GM23338 (cell line): Measurements from ENCODE around the gene PCMT1. TPM values are rescaled to one million over a fixed set of nuclear protein-coding genes. Genes with fewer than 3 reads are reported as not detected.
A peak's percentile ranks its signal among the peaks of the same experiment; 100 is the strongest.

Experiments
- ATAC-seq: fragments of 200-7000 bp; cut with Tn5 transposase; 3 replicates; pipeline ENCODE4 v1.9.1; 2020
- DNase-seq: peaks from one replicate; pipeline ENCODE4 v3.0.0-alpha.2; 2015; ENCODE audit warnings: low spot score
- H2AFZ ChIP-seq: fragments of 200-600 bp; sonication (generic); 2 replicates; pipeline ENCODE4 v1.8.0; 2016; ENCODE audit warnings: antibody characterized with exemption, mild to moderate bottlenecking, moderate library complexity
- H3F3A ChIP-seq: fragments of 200-600 bp; sonication (generic); replicated peaks from 2 replicates; pipeline ENCODE4 v1.8.0; 2017; ENCODE audit warnings: antibody characterized with exemption, mixed run types, low read depth
- H3K27ac ChIP-seq: fragments of 200-600 bp; sonication (generic); 2 replicates; pipeline ENCODE4 v1.6.1; 2016; ENCODE audit warnings: low read depth
- H3K27me3 ChIP-seq: fragments of 200-600 bp; sonication (generic); 2 replicates; pipeline ENCODE4 v1.8.0; 2016; ENCODE audit warnings: mild to moderate bottlenecking, mixed run types, moderate library complexity; ENCODE audit not compliant: insufficient read depth
- H3K36me3 ChIP-seq: fragments of 200-600 bp; sonication (generic); 2 replicates; pipeline ENCODE4 v1.8.0; 2016; ENCODE audit warnings: mild to moderate bottlenecking; ENCODE audit not compliant: insufficient read depth
- H3K4me1 ChIP-seq: fragments of 200-600 bp; sonication (generic); 2 replicates; pipeline ENCODE4 v1.8.0; 2016; ENCODE audit warnings: mild to moderate bottlenecking, moderate library complexity; ENCODE audit not compliant: insufficient read depth
- H3K4me2 ChIP-seq: fragments of 200-600 bp; sonication (generic); 2 replicates; pipeline ENCODE4 v1.7.1; 2017; ENCODE audit warnings: mixed run types
- H3K4me3 ChIP-seq: fragments of 200-600 bp; sonication (generic); 2 replicates; pipeline ENCODE4 v1.6.1; 2016; ENCODE audit warnings: mixed run types
- H3K79me2 ChIP-seq: fragments of 200-600 bp; sonication (generic); replicated peaks from 2 replicates; pipeline ENCODE4 v1.8.0; 2017; ENCODE audit warnings: mild to moderate bottlenecking; ENCODE audit not compliant: insufficient read depth
- H3K9me2 ChIP-seq: fragments of 200-600 bp; sonication (generic); 2 replicates; pipeline ENCODE4 v1.8.0; 2017; ENCODE audit not compliant: insufficient read depth
- H4K20me1 ChIP-seq: fragments of 200-600 bp; sonication (generic); replicated peaks from 2 replicates; pipeline ENCODE4 v1.8.0; 2017; ENCODE audit warnings: mild to moderate bottlenecking; ENCODE audit not compliant: insufficient read depth
- H3K27ac Mint-ChIP-seq: 2 replicates; pipeline ENCODE4 v1.8.0; 2020; ENCODE audit warnings: inconsistent platforms, mild to moderate bottlenecking, moderate library complexity, mixed read lengths
- H3K27me3 Mint-ChIP-seq: 3 replicates; pipeline ENCODE4 v1.8.0; 2022; ENCODE audit warnings: low read depth, mild to moderate bottlenecking, moderate library complexity, mixed read lengths, inconsistent platforms; ENCODE audit not compliant: insufficient read depth, poor library complexity
- H3K36me3 Mint-ChIP-seq: 3 replicates; pipeline ENCODE4 v1.8.0; 2021; ENCODE audit warnings: low read depth, mild to moderate bottlenecking, inconsistent platforms, moderate library complexity, mixed read lengths
- H3K4me1 Mint-ChIP-seq: 3 replicates; pipeline ENCODE4 v1.8.0; 2020; ENCODE audit warnings: mild to moderate bottlenecking, inconsistent platforms, mixed read lengths
- H3K4me3 Mint-ChIP-seq: 3 replicates; pipeline ENCODE4 v1.8.0; 2021; ENCODE audit warnings: moderate library complexity, mild to moderate bottlenecking, inconsistent platforms, mixed read lengths
- H3K9me3 Mint-ChIP-seq: 3 replicates; pipeline ENCODE4 v1.8.0; 2020; ENCODE audit warnings: moderate library complexity, mild to moderate bottlenecking, inconsistent platforms, mixed read lengths
- CREB1 ChIP-seq: fragments of 250-450 bp; sonication (Bioruptor Pico); IDR thresholded peaks from 2 replicates; pipeline ENCODE4 v1.5.0; 2020; ENCODE audit warnings: low read depth, mild to moderate bottlenecking, moderate library complexity
- EZH2 ChIP-seq: fragments of 200-600 bp; sonication (generic); IDR thresholded peaks from one replicate; pipeline ENCODE4 v1.8.0; 2017; ENCODE audit warnings: antibody characterized with exemption, mild to moderate bottlenecking, low read depth; ENCODE audit not compliant: unreplicated experiment
- NANOG ChIP-seq: IDR thresholded peaks from 2 replicates; pipeline ENCODE4 v1.6.1; 2016; ENCODE audit warnings: antibody characterized with exemption, borderline replicate concordance
- POLR2AphosphoS5 ChIP-seq: IDR thresholded peaks from 2 replicates; pipeline ENCODE4 v1.6.1; 2016; ENCODE audit warnings: antibody characterized with exemption, low read depth
- STAT1 ChIP-seq: IDR thresholded peaks from one replicate; pipeline ENCODE4 v1.6.1; 2016; ENCODE audit warnings: antibody characterized with exemption; ENCODE audit not compliant: unreplicated experiment
- polyA plus RNA-seq: library from polyadenylated mRNA; unstranded; fragments of >200 nt; fragmentation: Nextera tagmentation; extraction: Ambion mirVana; gene quantifications from 2 replicates; pipeline ENCODE4 v1.2.1, GENCODE V29; 2016
- total RNA-seq: library from RNA; depleted of rRNA; stranded (reverse); fragments of >200 nt; shearing (Covaris generic); gene quantifications from 2 replicates; pipeline ENCODE4 v1.2.3, GENCODE V29; 2014
- TF ChIP-seq, protein P1 (sequence below): fragments of 250-450 bp; sonication (Bioruptor Pico); IDR thresholded peaks from 2 replicates; pipeline ENCODE4 v1.5.0; 2020; ENCODE audit warnings: mild to moderate bottlenecking, moderate library complexity
- TF ChIP-seq, protein P2 (sequence below): IDR thresholded peaks from 2 replicates; pipeline ENCODE4 v1.6.1; 2016; ENCODE audit warnings: antibody characterized with exemption

PCMT1 gene
- total and polyA plus RNA-seq, 2 experiments from 2014 or later: 87.6 to 168 TPM

DNA sequence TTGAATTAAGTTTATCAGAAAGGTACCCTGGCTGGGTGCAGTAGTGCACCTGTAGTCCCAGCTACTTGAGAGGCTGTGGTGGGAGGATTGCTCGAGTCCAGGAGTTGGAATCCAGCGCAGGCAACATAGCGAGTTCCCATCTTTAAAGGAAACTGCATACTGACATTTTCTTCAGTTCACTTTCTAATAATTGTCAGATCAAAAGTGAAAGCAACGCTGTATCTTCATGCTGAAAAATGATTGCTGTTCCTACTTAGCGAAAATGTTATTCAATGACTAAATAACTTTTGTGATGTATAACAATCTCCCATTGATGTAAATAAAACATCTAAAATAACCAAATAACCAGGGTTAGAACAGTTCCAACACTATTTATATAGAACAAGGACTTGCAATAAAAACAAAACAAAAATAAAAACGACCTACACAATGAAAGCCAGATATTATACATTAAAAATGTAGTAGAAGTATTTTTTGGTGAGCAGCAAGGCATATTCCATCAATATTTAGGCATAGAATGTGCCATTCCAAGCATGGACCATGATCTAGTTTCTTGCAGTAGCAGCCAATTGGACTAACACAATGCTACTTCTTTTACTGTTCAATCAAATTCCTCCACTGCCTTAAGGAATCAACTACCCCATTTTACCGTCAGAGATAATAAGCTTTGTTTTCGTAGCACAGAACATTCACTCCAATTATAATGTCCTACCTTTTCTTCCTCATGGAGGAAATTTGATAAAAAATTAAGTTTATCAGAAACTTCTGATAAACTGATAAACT is 33.2 kb upstream of the PCMT1 start:
- no peaks in the 10 kb centered on the region for H3K36me3 ChIP-seq
- ATAC-seq (no peak), DNase-seq (no peak)
- H3K4me2 ChIP-seq: peak overlapping the region; percentile 77
- Mint-ChIP-seq H3K9me3 (no peaks in the 10 kb centered on the region), H3K4me1 (peaks cover 15% of the 10 kb centered on the region), H3K27ac (peak overlapping the region; percentile 32; the same call in 1 of the 2 replicates), H3K27me3 (peaks cover 1% of the 10 kb centered on the region), H3K4me3 (peak overlapping the region; percentile 85), H3K36me3 (peaks cover 4% of the 10 kb centered on the region; the same call in 2 of the 3 replicates)
- no peaks in the 10 kb centered on the region for H3K27me3 ChIP-seq
- peaks cover 5% of the 10 kb centered on the region; the same call in 1 of the 2 replicates for H4K20me1 ChIP-seq
- no peaks in the 10 kb centered on the region for H3K9me2 ChIP-seq
- peak overlapping the region; percentile 80 for H3K4me3 ChIP-seq
- TF ChIP-seq POLR2AphosphoS5: no peak
- no peak for TF ChIP-seq EZH2
- TF ChIP-seq, protein P1, sequence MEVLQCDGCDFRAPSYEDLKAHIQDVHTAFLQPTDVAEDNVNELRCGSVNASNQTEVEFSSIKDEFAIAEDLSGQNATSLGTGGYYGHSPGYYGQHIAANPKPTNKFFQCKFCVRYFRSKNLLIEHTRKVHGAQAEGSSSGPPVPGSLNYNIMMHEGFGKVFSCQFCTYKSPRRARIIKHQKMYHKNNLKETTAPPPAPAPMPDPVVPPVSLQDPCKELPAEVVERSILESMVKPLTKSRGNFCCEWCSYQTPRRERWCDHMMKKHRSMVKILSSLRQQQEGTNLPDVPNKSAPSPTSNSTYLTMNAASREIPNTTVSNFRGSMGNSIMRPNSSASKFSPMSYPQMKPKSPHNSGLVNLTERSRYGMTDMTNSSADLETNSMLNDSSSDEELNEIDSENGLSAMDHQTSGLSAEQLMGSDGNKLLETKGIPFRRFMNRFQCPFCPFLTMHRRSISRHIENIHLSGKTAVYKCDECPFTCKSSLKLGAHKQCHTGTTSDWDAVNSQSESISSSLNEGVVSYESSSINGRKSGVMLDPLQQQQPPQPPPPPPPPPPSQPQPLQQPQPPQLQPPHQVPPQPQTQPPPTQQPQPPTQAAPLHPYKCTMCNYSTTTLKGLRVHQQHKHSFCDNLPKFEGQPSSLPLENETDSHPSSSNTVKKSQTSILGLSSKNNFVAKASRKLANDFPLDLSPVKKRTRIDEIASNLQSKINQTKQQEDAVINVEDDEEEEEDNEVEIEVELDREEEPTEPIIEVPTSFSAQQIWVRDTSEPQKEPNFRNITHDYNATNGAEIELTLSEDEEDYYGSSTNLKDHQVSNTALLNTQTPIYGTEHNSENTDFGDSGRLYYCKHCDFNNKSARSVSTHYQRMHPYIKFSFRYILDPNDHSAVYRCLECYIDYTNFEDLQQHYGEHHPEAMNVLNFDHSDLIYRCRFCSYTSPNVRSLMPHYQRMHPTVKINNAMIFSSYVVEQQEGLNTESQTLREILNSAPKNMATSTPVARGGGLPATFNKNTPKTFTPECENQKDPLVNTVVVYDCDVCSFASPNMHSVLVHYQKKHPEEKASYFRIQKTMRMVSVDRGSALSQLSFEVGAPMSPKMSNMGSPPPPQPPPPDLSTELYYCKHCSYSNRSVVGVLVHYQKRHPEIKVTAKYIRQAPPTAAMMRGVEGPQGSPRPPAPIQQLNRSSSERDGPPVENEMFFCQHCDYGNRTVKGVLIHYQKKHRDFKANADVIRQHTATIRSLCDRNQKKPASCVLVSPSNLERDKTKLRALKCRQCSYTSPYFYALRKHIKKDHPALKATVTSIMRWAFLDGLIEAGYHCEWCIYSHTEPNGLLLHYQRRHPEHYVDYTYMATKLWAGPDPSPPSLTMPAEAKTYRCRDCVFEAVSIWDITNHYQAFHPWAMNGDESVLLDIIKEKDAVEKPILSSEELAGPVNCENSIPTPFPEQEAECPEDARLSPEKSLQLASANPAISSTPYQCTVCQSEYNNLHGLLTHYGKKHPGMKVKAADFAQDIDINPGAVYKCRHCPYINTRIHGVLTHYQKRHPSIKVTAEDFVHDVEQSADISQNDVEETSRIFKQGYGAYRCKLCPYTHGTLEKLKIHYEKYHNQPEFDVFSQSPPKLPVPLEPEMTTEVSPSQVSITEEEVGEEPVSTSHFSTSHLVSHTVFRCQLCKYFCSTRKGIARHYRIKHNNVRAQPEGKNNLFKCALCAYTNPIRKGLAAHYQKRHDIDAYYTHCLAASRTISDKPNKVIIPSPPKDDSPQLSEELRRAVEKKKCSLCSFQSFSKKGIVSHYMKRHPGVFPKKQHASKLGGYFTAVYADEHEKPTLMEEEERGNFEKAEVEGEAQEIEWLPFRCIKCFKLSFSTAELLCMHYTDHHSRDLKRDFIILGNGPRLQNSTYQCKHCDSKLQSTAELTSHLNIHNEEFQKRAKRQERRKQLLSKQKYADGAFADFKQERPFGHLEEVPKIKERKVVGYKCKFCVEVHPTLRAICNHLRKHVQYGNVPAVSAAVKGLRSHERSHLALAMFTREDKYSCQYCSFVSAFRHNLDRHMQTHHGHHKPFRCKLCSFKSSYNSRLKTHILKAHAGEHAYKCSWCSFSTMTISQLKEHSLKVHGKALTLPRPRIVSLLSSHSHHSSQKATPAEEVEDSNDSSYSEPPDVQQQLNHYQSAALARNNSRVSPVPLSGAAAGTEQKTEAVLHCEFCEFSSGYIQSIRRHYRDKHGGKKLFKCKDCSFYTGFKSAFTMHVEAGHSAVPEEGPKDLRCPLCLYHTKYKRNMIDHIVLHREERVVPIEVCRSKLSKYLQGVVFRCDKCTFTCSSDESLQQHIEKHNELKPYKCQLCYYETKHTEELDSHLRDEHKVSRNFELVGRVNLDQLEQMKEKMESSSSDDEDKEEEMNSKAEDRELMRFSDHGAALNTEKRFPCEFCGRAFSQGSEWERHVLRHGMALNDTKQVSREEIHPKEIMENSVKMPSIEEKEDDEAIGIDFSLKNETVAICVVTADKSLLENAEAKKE (CRISPR knock-in tag): no peak
- no peak for TF ChIP-seq NANOG
- TF ChIP-seq, protein P2, sequence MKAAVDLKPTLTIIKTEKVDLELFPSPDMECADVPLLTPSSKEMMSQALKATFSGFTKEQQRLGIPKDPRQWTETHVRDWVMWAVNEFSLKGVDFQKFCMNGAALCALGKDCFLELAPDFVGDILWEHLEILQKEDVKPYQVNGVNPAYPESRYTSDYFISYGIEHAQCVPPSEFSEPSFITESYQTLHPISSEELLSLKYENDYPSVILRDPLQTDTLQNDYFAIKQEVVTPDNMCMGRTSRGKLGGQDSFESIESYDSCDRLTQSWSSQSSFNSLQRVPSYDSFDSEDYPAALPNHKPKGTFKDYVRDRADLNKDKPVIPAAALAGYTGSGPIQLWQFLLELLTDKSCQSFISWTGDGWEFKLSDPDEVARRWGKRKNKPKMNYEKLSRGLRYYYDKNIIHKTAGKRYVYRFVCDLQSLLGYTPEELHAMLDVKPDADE: no peak
- TF ChIP-seq CREB1: no peak
- TF ChIP-seq STAT1: no peak
- no peak overlapping the region for H2AFZ ChIP-seq
- H3K27ac ChIP-seq: 0 out of 2 replicates have a peak overlapping the region, but pooled peaks have one; percentile 96
- no peaks in the 10 kb centered on the region for H3K4me1 ChIP-seq
- H3K79me2 ChIP-seq: peaks cover 75% of the 10 kb centered on the region
- H3F3A ChIP-seq: no peaks in the 10 kb centered on the region; the same call in 1 of the 2 replicates
